ENCODE results near the gene PLA2G6.

- TF ChIP-seq CTCF (IDR thresholded peaks at IDR 0.05), result no peak
- TF ChIP-seq POLR2A (IDR thresholded peaks at IDR 0.05), result no peak
- no peak for TF ChIP-seq POLR2AphosphoS5 (IDR thresholded peaks at IDR 0.05)
These were observed 96.1 kb downstream of the PLA2G6 start for GRCh38 chr22:38085501-38085900.

Measured in prostate gland (tissue), 2 donors.